Body of pancreas (tissue), 4 donors: ENCODE measurements around the gene STK36. TPM values are rescaled to one million over a fixed set of nuclear protein-coding genes. Genes with fewer than 3 reads are reported as not detected.

Experiments
- ATAC-seq: fragments of 150-250 bp; one replicate; pipeline ENCODE4 v1.9.1; 2016
- DNase-seq, 4 donors: peaks; one replicate each; pipeline ENCODE4 v3.0.0-alpha.2; 2019
- H3K27ac ChIP-seq, 4 donors: fragments of 200-600 bp; sonication (generic); 1 replicate in 3 of 4; 2 replicates in 1 of 4; pipeline versions ENCODE4 v1.5.1 to v1.6.1; 2016 to 2019; ENCODE audit warnings: mild to moderate bottlenecking in 1 of 4, mixed read lengths in 1 of 4, moderate library complexity in 1 of 4
- H3K27me3 ChIP-seq, 2 donors: fragments of 200-600 bp; sonication (generic); one replicate each; pipeline ENCODE4 v1.6.0; 2016; ENCODE audit warnings: mild to moderate bottlenecking in 1 of 2
- H3K36me3 ChIP-seq, 2 donors: fragments of 200-600 bp; sonication (generic); replicated peaks in 1 of 2; 2 replicates each; pipeline ENCODE4 v1.5.1; 2016; ENCODE audit warnings: low read depth in 2 of 2; ENCODE audit not compliant: insufficient read depth in 1 of 2
- H3K4me1 ChIP-seq: fragments of 200-600 bp; sonication (generic); one replicate; pipeline ENCODE4 v1.6.0; 2016
- H3K4me3 ChIP-seq, 2 donors: fragments of 200-600 bp; sonication (generic); 1 replicate in 1 of 2; 2 replicates in 1 of 2; pipeline ENCODE4 v1.5.1; 2016 to 2019
- H3K9me3 ChIP-seq, 3 donors: fragments of 200-600 bp; sonication (generic); 1 replicate in 2 of 3; 2 replicates in 1 of 3; pipeline ENCODE4 v1.5.1; 2016
- POLR2A ChIP-seq, 3 donors: fragments of 450-650 bp; IDR thresholded peaks; one replicate each; pipeline ENCODE4 v1.6.1; 2016; ENCODE audit warnings: antibody characterized with exemption in 3 of 3, mild to moderate bottlenecking in 2 of 3
- WGBS, 2 donors: methylation state at CpG; one replicate each; pipeline ENCODE4 v1.1.5; 2017; 5-methylcytosine and 5-hydroxymethylcytosine counted together
- intact Hi-C: fragments of 100-400 bp; cut with DNase I; formaldehyde crosslinking; loops from one replicate; pipeline ENCODE4 v1.15.1; 2023
- total RNA-seq, 2 donors: library from RNA; depleted of rRNA; stranded (reverse); fragments of >200 nt; gene quantifications; one replicate each; pipeline ENCODE4 v1.1.0, GENCODE V29; 2016
- TF ChIP-seq, protein P1 (sequence below), 7 experiments: fragments of 450-650 bp in 4 of 7; fragments of 200-600 bp in 3 of 7; sonication (generic) in 3 of 7; IDR thresholded peaks; one replicate each; pipeline ENCODE4 v1.5.1; 2016 to 2019; ENCODE audit warnings: antibody characterized with exemption in 7 of 7

STK36 gene
- total RNA-seq, 2 donors from 2014 or later: 35.0 to 57.4 TPM

DNA sequence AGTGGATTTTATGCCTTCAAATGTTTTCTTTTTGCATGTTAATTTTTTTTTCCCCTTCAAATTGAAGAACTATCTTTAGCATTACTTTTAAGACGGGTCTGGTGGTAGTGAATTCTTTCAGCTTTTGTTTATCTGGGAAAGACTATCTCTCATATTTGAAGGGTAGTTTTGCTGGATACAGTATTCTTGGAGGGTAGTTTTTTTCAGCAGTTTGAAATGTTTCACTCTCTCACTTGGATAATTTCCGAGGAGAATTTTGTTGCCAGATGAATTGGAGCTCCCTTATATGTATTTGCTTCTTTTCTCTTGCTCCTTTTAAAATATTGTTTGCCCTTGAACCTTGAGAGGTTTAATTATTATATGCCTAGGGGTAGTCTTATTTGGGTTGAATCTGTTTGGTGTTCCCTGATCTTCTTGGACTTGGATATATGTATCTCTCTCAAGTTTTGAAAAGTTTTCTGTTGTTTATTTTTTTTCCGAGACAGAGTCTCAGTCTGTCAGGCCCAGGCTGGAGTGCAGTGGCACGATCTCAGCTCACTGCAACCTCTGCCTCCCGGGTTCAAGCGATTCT, 54.2 kb downstream of the STK36 start:
- ATAC-seq (no peak), DNase-seq (no peak)
- Histone ChIP-seq H3K9me3 (no peaks in the 10 kb centered on the region), H3K36me3 (no peaks in the 10 kb centered on the region), H3K27me3 (no peaks in the 10 kb centered on the region), H3K4me3 (no peak overlapping the region), H3K27ac (no peak overlapping the region), H3K4me1 (peaks cover 9% of the 10 kb centered on the region)
- 94 to 95% methylated on average over 6 of the region's 6 CpGs for WGBS, 2 donors
- no peak for TF ChIP-seq POLR2A (IDR thresholded peaks at IDR 0.05)
- TF ChIP-seq, protein P1, sequence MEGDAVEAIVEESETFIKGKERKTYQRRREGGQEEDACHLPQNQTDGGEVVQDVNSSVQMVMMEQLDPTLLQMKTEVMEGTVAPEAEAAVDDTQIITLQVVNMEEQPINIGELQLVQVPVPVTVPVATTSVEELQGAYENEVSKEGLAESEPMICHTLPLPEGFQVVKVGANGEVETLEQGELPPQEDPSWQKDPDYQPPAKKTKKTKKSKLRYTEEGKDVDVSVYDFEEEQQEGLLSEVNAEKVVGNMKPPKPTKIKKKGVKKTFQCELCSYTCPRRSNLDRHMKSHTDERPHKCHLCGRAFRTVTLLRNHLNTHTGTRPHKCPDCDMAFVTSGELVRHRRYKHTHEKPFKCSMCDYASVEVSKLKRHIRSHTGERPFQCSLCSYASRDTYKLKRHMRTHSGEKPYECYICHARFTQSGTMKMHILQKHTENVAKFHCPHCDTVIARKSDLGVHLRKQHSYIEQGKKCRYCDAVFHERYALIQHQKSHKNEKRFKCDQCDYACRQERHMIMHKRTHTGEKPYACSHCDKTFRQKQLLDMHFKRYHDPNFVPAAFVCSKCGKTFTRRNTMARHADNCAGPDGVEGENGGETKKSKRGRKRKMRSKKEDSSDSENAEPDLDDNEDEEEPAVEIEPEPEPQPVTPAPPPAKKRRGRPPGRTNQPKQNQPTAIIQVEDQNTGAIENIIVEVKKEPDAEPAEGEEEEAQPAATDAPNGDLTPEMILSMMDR (IDR thresholded peaks at IDR 0.05): no peak
- intact Hi-C loops: no loop called here

DNA sequence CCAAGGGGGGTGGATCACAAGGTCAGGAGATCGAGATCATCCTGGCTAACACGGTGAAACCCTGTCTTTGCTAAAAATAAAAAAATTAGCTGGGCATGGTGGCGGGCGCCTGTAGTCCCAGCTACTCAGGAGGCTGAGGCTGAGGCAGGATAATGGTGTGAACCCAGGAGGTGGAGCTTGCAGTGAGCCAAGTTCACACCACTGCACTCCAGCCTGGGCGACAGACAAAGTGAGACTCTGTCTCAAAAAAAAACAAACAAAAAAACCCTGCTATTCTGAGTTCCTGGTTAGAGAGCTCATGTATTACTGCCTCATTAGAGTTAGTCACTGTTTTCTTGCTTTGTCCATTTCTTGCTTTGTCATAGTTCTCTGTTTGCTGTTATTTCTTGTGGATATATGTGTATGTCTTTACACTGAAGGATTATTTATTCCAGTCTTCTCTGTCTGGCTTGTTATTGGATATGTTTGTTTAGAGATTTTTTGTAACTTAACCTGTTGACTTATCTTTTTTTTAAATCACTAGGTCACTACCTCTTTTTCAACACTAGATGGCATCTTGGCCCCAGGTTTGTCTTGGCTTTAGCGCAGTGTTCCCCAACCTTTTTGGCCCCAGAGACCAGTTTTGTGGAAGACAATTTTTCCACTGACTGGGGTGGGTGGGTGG, 55.7 kb downstream of the STK36 start:
- H3K9me3 ChIP-seq: no peaks in the 10 kb centered on the region
- no peak for ATAC-seq
- no peak for DNase-seq
- 92 to 97% methylated on average over 6 of the region's 6 CpGs for WGBS, 2 donors
- H3K27ac ChIP-seq: no peak overlapping the region
- no peak overlapping the region for H3K4me3 ChIP-seq
- TF ChIP-seq, protein P1 (IDR thresholded peaks at IDR 0.05): peak in 4 of 7 experiments; percentile 16 to 33 (median 24)
- TF ChIP-seq POLR2A (IDR thresholded peaks at IDR 0.05): no peak
- intact Hi-C loops: no loop called here
- no peaks in the 10 kb centered on the region for H3K4me1 ChIP-seq
- no peaks in the 10 kb centered on the region for H3K27me3 ChIP-seq
- no peaks in the 10 kb centered on the region for H3K36me3 ChIP-seq

DNA sequence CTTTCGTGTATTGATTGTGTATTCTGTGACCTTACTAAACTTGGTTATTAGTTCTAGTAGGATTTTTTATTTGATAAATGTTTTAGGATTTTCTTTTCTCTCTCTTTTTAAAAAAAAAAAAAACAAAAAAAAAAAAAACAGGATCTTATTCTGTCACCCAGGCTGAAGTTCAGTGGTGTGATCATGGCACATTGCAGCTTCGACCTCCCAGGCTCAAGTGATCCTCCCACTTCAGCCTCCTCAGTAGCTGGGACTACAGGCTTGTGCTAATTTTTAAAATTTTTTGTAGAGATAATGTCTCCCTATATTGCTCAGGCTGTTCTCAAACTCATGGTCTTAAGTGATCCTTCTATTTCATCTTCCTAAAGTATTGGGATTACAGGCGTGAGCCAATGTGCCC, 57.8 kb downstream of the STK36 start:
- no peaks in the 10 kb centered on the region for H3K9me3 ChIP-seq
- ATAC-seq (no peak), DNase-seq (no peak)
- intact Hi-C loops: no loop called here
- TF ChIP-seq, protein P1 (IDR thresholded peaks at IDR 0.05): no peak
- no peak for TF ChIP-seq POLR2A (IDR thresholded peaks at IDR 0.05)
- no peaks in the 10 kb centered on the region for H3K36me3 ChIP-seq
- H3K27me3 ChIP-seq: no peaks in the 10 kb centered on the region
- H3K4me1 ChIP-seq: peaks cover 5% of the 10 kb centered on the region
- no peak overlapping the region for H3K4me3 ChIP-seq
- no peak overlapping the region for H3K27ac ChIP-seq
- 92 to 96% methylated on average over 3 of the region's 3 CpGs for WGBS, 2 donors

- no peak for ATAC-seq
- WGBS, 2 donors: 90 to 96% methylated on average over 5 of the region's 5 CpGs
- no peak for TF ChIP-seq POLR2A (IDR thresholded peaks at IDR 0.05)
- TF ChIP-seq, protein P1 (IDR thresholded peaks at IDR 0.05): no peak
- intact Hi-C loops: no loop called here
- peaks cover 5% of the 10 kb centered on the region for H3K4me1 ChIP-seq
- DNase-seq: no peak
- peak overlapping the region in 1 of 4 donors; percentile 50 for H3K27ac ChIP-seq
- H3K36me3 ChIP-seq: no peaks in the 10 kb centered on the region
- H3K4me3 ChIP-seq: no peak overlapping the region
- H3K9me3 ChIP-seq: no peaks in the 10 kb centered on the region
- H3K27me3 ChIP-seq: no peaks in the 10 kb centered on the region
Observed at GRCh38 chr2:218732052-218732760, 60.3 kb downstream of the STK36 start.
